ENCODE measurements around the gene LDLRAD4.

LDLRAD4 gene

GRCh38 chr18:13451213-13451540 lies 232.6 kb downstream of the LDLRAD4 start:
- H3K36me3 ChIP-seq (ENCODE audit: control insufficient read depth in 1 of 2, insufficient read depth in 2 of 2, low read depth in 1 of 2, low read length in 2 of 2) = no peaks in the 10 kb centered on the region
- no peaks in the 10 kb centered on the region for H3K79me1 ChIP-seq (replicated peaks; ENCODE audit: low read length, poor library complexity, severe bottlenecking)
- no peak overlapping the region for H4K91ac ChIP-seq (ENCODE audit: low read length)
- no peak for DNase-seq
- no peak overlapping the region for H2BK15ac ChIP-seq (ENCODE audit: low read depth, poor library complexity, severe bottlenecking)
- H3K4me3 ChIP-seq (ENCODE audit: insufficient read depth in 1 of 2, low read depth in 1 of 2, low read length in 2 of 2) = no peak overlapping the region
- peaks cover 22% of the 10 kb centered on the region for H3K4me1 ChIP-seq (ENCODE audit: control insufficient read depth, insufficient read depth, low read depth, low read length)
- H2BK120ac ChIP-seq (ENCODE audit: low read depth, low read length) = no peak overlapping the region
- H3K9me3 ChIP-seq (ENCODE audit: control insufficient read depth, low read length) = no peaks in the 10 kb centered on the region
- H2BK5ac ChIP-seq (ENCODE audit: low read depth, low read length, poor library complexity, severe bottlenecking) = no peak overlapping the region
- H2BK12ac ChIP-seq (ENCODE audit: low read length in 2 of 2) = no peak overlapping the region
- no peak overlapping the region for H3K4ac ChIP-seq (ENCODE audit: low read depth in 1 of 2, low read length in 2 of 2)
- H3K27ac ChIP-seq (ENCODE audit: low read length, poor library complexity, severe bottlenecking) = no peak overlapping the region
- H3K23ac ChIP-seq (ENCODE audit: low read length in 2 of 2) = no peak overlapping the region
- no peak overlapping the region for H4K8ac ChIP-seq (ENCODE audit: low read length)
- H3K14ac ChIP-seq (ENCODE audit: low read length in 2 of 2) = no peak overlapping the region
- H3K4me2 ChIP-seq (ENCODE audit: low read length, poor library complexity, severe bottlenecking) = no peak overlapping the region
- H3K27me3 ChIP-seq (ENCODE audit: control insufficient read depth in 1 of 2, insufficient read depth in 1 of 2, low read length in 2 of 2) = peaks cover 20 to 27% of the 10 kb centered on the region in 2 experiments
- WGBS = 62% methylated on average over 3 of the region's 3 CpGs
- H2AK5ac ChIP-seq (ENCODE audit: low read length, severe bottlenecking) = no peak overlapping the region
- H2AFZ ChIP-seq (ENCODE audit: low read depth, low read length) = no peak overlapping the region
- H3K18ac ChIP-seq (ENCODE audit: low read depth in 1 of 2, low read length in 2 of 2) = no peak overlapping the region
- no peak overlapping the region for H3K9ac ChIP-seq (ENCODE audit: low read length)

GRCh38 chr18:13451661-13452387 lies 233.3 kb downstream of the LDLRAD4 start:
- no peak overlapping the region for H2BK120ac ChIP-seq (ENCODE audit: low read depth, low read length)

GRCh38 chr18:13452388-13452811 lies 233.8 kb downstream of the LDLRAD4 start:
- peak; percentile 40 for DNase-seq
- peaks cover 18% of the 10 kb centered on the region for H3K4me1 ChIP-seq (ENCODE audit: control insufficient read depth, insufficient read depth, low read depth, low read length)
- no peak overlapping the region for H2BK12ac ChIP-seq (ENCODE audit: low read length in 2 of 2)
- H3K9ac ChIP-seq (ENCODE audit: low read length) = no peak overlapping the region
- H2BK15ac ChIP-seq (ENCODE audit: low read depth, poor library complexity, severe bottlenecking) = no peak overlapping the region
- no peak overlapping the region for H2AK5ac ChIP-seq (ENCODE audit: low read length, severe bottlenecking)
- H3K27me3 ChIP-seq (ENCODE audit: control insufficient read depth in 1 of 2, insufficient read depth in 1 of 2, low read length in 2 of 2) = peaks cover 15 to 21% of the 10 kb centered on the region in 2 experiments
- H3K36me3 ChIP-seq (ENCODE audit: control insufficient read depth in 1 of 2, insufficient read depth in 2 of 2, low read depth in 1 of 2, low read length in 2 of 2) = no peaks in the 10 kb centered on the region
- H2BK120ac ChIP-seq (ENCODE audit: low read depth, low read length) = no peak overlapping the region
- H3K14ac ChIP-seq (ENCODE audit: low read length in 2 of 2) = no peak overlapping the region
- H3K79me1 ChIP-seq (replicated peaks; ENCODE audit: low read length, poor library complexity, severe bottlenecking) = no peaks in the 10 kb centered on the region
- H2BK5ac ChIP-seq (ENCODE audit: low read depth, low read length, poor library complexity, severe bottlenecking) = no peak overlapping the region
- H3K23ac ChIP-seq (ENCODE audit: low read length in 2 of 2) = no peak overlapping the region
- no peak overlapping the region for H3K4me3 ChIP-seq (ENCODE audit: insufficient read depth in 1 of 2, low read depth in 1 of 2, low read length in 2 of 2)
- H3K18ac ChIP-seq (ENCODE audit: low read depth in 1 of 2, low read length in 2 of 2) = no peak overlapping the region
- H4K91ac ChIP-seq (ENCODE audit: low read length) = no peak overlapping the region
- H3K9me3 ChIP-seq (ENCODE audit: control insufficient read depth, low read length) = no peaks in the 10 kb centered on the region
- H3K27ac ChIP-seq (ENCODE audit: low read length, poor library complexity, severe bottlenecking) = no peak overlapping the region
- H3K4ac ChIP-seq (ENCODE audit: low read depth in 1 of 2, low read length in 2 of 2) = no peak overlapping the region
- H3K4me2 ChIP-seq (ENCODE audit: low read length, poor library complexity, severe bottlenecking) = no peak overlapping the region
- H4K8ac ChIP-seq (ENCODE audit: low read length) = no peak overlapping the region
- 24% methylated on average over 6 of the region's 8 CpGs for WGBS
- H2AFZ ChIP-seq (ENCODE audit: low read depth, low read length) = no peak overlapping the region

More at GRCh38 chr18:13451661-13452387, 233.3 kb downstream of the LDLRAD4 start:
- Histone ChIP-seq H4K8ac (ENCODE audit: low read length) (no peak overlapping the region), H3K4ac (ENCODE audit: low read depth in 1 of 2, low read length in 2 of 2) (no peak overlapping the region), H3K36me3 (ENCODE audit: control insufficient read depth in 1 of 2, insufficient read depth in 2 of 2, low read depth in 1 of 2, low read length in 2 of 2) (no peaks in the 10 kb centered on the region), H3K79me1 (replicated peaks; ENCODE audit: low read length, poor library complexity, severe bottlenecking) (no peaks in the 10 kb centered on the region), H2BK12ac (ENCODE audit: low read length in 2 of 2) (no peak overlapping the region), H3K4me2 (ENCODE audit: low read length, poor library complexity, severe bottlenecking) (no peak overlapping the region), H2AK5ac (ENCODE audit: low read length, severe bottlenecking) (no peak overlapping the region), H3K23ac (ENCODE audit: low read length in 2 of 2) (no peak overlapping the region), H2AFZ (ENCODE audit: low read depth, low read length) (no peak overlapping the region), H3K14ac (ENCODE audit: low read length in 2 of 2) (no peak overlapping the region), H3K18ac (ENCODE audit: low read depth in 1 of 2, low read length in 2 of 2) (no peak overlapping the region), H2BK15ac (ENCODE audit: low read depth, poor library complexity, severe bottlenecking) (no peak overlapping the region), H3K9ac (ENCODE audit: low read length) (no peak overlapping the region), H2BK5ac (ENCODE audit: low read depth, low read length, poor library complexity, severe bottlenecking) (no peak overlapping the region), H4K91ac (ENCODE audit: low read length) (no peak overlapping the region), H3K27me3 (ENCODE audit: control insufficient read depth in 1 of 2, insufficient read depth in 1 of 2, low read length in 2 of 2) (peaks cover 15 to 21% of the 10 kb centered on the region in 2 experiments), H3K4me1 (ENCODE audit: control insufficient read depth, insufficient read depth, low read depth, low read length) (peaks cover 18% of the 10 kb centered on the region), H3K9me3 (ENCODE audit: control insufficient read depth, low read length) (no peaks in the 10 kb centered on the region), H3K4me3 (ENCODE audit: insufficient read depth in 1 of 2, low read depth in 1 of 2, low read length in 2 of 2) (no peak overlapping the region), H3K27ac (ENCODE audit: low read length, poor library complexity, severe bottlenecking) (no peak overlapping the region)
- DNase-seq = no peak
- WGBS = 61% methylated on average over 14 of the region's 14 CpGs

GRCh38 chr18:13452871-13453680 lies 234.5 kb downstream of the LDLRAD4 start:
- Histone ChIP-seq H3K27ac (ENCODE audit: low read length, poor library complexity, severe bottlenecking) (no peak overlapping the region), H4K8ac (ENCODE audit: low read length) (no peak overlapping the region), H2BK12ac (ENCODE audit: low read length in 2 of 2) (no peak overlapping the region), H3K4me2 (ENCODE audit: low read length, poor library complexity, severe bottlenecking) (no peak overlapping the region), H3K23ac (ENCODE audit: low read length in 2 of 2) (no peak overlapping the region), H2AFZ (ENCODE audit: low read depth, low read length) (no peak overlapping the region), H2BK15ac (ENCODE audit: low read depth, poor library complexity, severe bottlenecking) (no peak overlapping the region), H3K18ac (ENCODE audit: low read depth in 1 of 2, low read length in 2 of 2) (no peak overlapping the region), H3K4me3 (ENCODE audit: insufficient read depth in 1 of 2, low read depth in 1 of 2, low read length in 2 of 2) (no peak overlapping the region), H3K4ac (ENCODE audit: low read depth in 1 of 2, low read length in 2 of 2) (no peak overlapping the region), H3K27me3 (ENCODE audit: control insufficient read depth in 1 of 2, insufficient read depth in 1 of 2, low read length in 2 of 2) (peaks cover 12 to 21% of the 10 kb centered on the region in 2 experiments), H3K79me1 (replicated peaks; ENCODE audit: low read length, poor library complexity, severe bottlenecking) (no peaks in the 10 kb centered on the region), H4K91ac (ENCODE audit: low read length) (no peak overlapping the region), H3K14ac (ENCODE audit: low read length in 2 of 2) (no peak overlapping the region), H3K36me3 (ENCODE audit: control insufficient read depth in 1 of 2, insufficient read depth in 2 of 2, low read depth in 1 of 2, low read length in 2 of 2) (no peaks in the 10 kb centered on the region), H3K9ac (ENCODE audit: low read length) (no peak overlapping the region), H3K4me1 (ENCODE audit: control insufficient read depth, insufficient read depth, low read depth, low read length) (peaks cover 16% of the 10 kb centered on the region), H2BK120ac (ENCODE audit: low read depth, low read length) (no peak overlapping the region), H2BK5ac (ENCODE audit: low read depth, low read length, poor library complexity, severe bottlenecking) (no peak overlapping the region), H2AK5ac (ENCODE audit: low read length, severe bottlenecking) (no peak overlapping the region), H3K9me3 (ENCODE audit: control insufficient read depth, low read length) (no peaks in the 10 kb centered on the region)
- 36% methylated on average over 21 of the region's 21 CpGs for WGBS
- no peak for DNase-seq

Measured in mesenchymal stem cell (in vitro differentiated cells and primary cell).